Omental fat pad (tissue), 4 donors: ENCODE data around the gene OR9A2. TPM values are rescaled to one million over a fixed set of nuclear protein-coding genes. Genes with fewer than 3 reads are reported as not detected.
"Not testable (repeated sequence)": the region's sequence is repeated elsewhere in the genome, so short reads cannot be mapped to it uniquely, and the experiment has no call there.

Source experiments
- ATAC-seq: fragments of 150-250 bp; one replicate; pipeline ENCODE4 v1.9.1; 2016; ENCODE audit warnings: mild to moderate bottlenecking, moderate library complexity; ENCODE audit not compliant: low FRiP score
- DNase-seq: peaks from one replicate; pipeline ENCODE4 v3.0.0-alpha.2; 2019; ENCODE audit warnings: low spot score
- total RNA-seq, 4 donors: library from RNA; depleted of rRNA; stranded (reverse); fragments of >200 nt; gene quantifications; one replicate each; pipeline ENCODE4 v1.1.0, GENCODE V29; 2016
- TF ChIP-seq, protein P1 (sequence below), 3 donors: fragments of 450-650 bp; IDR thresholded peaks; one replicate each; pipeline ENCODE4 v1.5.1; 2016 to 2017; ENCODE audit warnings: antibody characterized with exemption in 3 of 3, mild to moderate bottlenecking in 3 of 3, moderate library complexity in 2 of 3

The OR9A2 gene
- total RNA-seq, 4 donors from 2014 or later = not detected

DNA sequence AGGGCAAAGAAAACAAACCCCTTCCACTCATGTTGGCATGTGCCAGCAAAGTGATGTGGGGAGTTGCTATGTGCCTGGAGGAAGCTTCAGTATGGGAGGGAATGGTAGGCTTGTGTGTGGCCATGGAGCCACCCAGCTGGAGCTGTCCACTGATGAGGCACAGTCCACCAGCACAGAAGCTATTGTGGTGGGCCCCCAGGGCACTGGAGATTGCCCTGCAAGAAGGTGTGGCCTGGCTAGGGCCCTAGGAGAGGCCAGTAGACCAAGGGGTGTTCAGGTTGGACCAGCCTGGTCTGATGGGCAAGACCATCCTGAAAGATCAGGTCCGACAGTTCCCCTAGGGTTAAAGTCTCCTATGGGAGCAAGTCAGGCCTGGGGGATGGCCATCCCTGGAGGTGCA, 42.6 kb downstream of the OR9A2 start:
- TF ChIP-seq, protein P1, sequence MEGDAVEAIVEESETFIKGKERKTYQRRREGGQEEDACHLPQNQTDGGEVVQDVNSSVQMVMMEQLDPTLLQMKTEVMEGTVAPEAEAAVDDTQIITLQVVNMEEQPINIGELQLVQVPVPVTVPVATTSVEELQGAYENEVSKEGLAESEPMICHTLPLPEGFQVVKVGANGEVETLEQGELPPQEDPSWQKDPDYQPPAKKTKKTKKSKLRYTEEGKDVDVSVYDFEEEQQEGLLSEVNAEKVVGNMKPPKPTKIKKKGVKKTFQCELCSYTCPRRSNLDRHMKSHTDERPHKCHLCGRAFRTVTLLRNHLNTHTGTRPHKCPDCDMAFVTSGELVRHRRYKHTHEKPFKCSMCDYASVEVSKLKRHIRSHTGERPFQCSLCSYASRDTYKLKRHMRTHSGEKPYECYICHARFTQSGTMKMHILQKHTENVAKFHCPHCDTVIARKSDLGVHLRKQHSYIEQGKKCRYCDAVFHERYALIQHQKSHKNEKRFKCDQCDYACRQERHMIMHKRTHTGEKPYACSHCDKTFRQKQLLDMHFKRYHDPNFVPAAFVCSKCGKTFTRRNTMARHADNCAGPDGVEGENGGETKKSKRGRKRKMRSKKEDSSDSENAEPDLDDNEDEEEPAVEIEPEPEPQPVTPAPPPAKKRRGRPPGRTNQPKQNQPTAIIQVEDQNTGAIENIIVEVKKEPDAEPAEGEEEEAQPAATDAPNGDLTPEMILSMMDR (IDR thresholded peaks at IDR 0.05) = no peak
- ATAC-seq (no peak), DNase-seq (no peak)

DNA sequence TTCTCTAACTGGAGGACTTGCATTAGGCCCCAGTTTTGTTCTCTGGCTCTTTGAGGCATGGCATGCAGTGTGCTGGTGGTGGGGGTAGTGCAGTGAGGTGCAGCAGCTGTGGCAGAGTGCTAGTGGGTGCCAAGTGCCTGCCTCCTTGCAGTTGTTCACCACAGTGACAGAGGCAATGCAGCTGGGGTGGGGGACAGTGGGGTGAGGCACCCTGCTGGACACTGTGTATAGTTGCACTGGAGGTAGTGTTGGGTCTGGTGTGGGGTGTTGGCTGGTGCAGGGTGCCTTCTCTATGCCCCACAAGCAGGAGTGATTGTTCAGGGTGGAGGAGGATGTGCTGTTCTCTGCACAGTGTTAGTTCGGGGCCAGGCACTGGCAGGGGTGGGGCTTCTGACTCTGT, 43.1 kb downstream of the OR9A2 start:
- DNase-seq = no peak
- TF ChIP-seq, protein P1 (IDR thresholded peaks at IDR 0.05) = no peak
- no peak for ATAC-seq

DNA sequence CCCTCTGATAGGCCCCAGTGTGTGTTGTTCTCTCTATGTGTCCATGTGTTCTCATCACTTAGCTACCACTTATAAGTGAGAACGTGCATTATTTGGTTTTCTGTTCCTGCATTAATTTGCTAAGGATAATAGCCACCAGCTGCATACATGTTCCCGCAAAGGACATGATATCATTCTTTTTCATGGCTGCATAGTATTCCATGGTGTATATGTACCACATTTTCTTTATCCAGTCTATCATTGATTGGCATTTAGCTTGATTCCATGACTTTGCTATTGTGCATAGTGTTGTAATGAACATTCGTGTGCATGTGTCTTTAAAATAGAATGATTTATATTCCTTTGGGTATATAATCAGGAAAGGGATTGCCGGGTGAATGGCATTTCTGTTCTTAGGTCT, 48.5 kb downstream of the OR9A2 start:
- ATAC-seq, DNase-seq: not testable (repeated sequence)

Other genes starting within 250 kb of the OR9A2 start
- gene EPHB6, start 172.1 kb downstream of the OR9A2 start, total RNA-seq = 10 to 100 TPM; 16.9 to 89.0 (median 45.7) TPM
- gene TRPV6, start 141.4 kb downstream of the OR9A2 start, total RNA-seq = under 1 TPM; under 0.01 to 0.65 (median 0.52) TPM
- gene TRPV5, start 93.4 kb downstream of the OR9A2 start, total RNA-seq = not detected
- gene LLCFC1, start 87.6 kb downstream of the OR9A2 start, total RNA-seq = not detected
- gene KEL, start 64.8 kb downstream of the OR9A2 start, total RNA-seq = under 1 TPM in 2 of 4 donors, not detected in 2; 0.28 to 0.96 TPM
- not detected for gene OR6V1, start 25.2 kb upstream of the OR9A2 start, total RNA-seq
- not detected for gene PIP, start 104.9 kb upstream of the OR9A2 start, total RNA-seq
- gene TAS2R39, start 156.3 kb upstream of the OR9A2 start, total RNA-seq = not detected
- not detected for gene TAS2R40, start 194.9 kb upstream of the OR9A2 start, total RNA-seq
- gene GSTK1, start 236.3 kb upstream of the OR9A2 start, total RNA-seq = 100 to 1,000 TPM; 159 to 243 (median 177) TPM